ENCODE measurements around the gene GEMIN4. TPM values are rescaled to one million over a fixed set of nuclear protein-coding genes. Genes with fewer than 3 reads are reported as not detected.

The GEMIN4 gene
- total RNA-seq (2014; rRNA removed): 24.6 and 25.0 TPM in 2 replicates
- Bru-seq, nascent RNA: percentile 70 among the genes with signal in this experiment
- percentile 82 among the genes with signal in this experiment for BruChase-seq, experiment 1, labeled RNA remaining after a 6-hour chase
- percentile 82 among the genes with signal in this experiment for BruChase-seq, experiment 2, labeled RNA remaining after a 2-hour chase
- long read RNA-seq, full-length matches to known transcripts: 60 of 60 reads
- long read RNA-seq, partial matches to known transcripts: 0 of 60 reads
- long read RNA-seq, other reads (novel, unspliced or antisense): 0 of 60 reads

DNA sequence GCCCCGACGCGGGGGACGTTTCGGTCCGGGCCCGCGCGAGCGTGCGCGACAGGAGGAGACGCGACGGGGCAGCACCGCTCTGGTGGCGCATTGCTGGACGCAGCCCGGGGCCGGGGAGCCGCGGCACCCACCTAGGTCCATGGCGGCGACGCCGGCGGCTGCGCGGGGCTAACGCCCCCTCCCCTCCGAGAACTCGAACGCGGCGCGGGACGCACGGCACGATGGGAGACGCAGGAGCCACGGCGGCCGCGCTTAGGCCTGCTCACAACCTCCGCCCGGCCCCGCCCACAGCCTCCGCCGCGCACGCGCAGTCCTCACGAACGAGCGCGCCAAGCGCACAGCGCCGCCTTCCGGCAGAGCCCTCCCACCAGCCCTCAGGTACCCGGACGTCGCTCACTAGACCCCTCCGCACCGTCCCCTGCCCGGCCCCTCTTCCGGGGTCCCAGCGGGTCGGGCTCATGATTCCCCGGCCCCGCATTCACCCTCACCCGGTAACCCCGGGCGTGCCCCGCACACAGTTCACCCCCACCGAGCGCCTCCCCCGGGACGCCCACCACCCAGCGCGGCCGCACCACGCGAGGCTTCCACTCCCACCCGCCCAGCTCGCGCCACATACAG is at the start of gene GEMIN4:
Gene GEMIN4 (minus strand): TSS at position 263 of the 618 bp plus-strand sequence. CDS start 122 bp downstream, at position 141.
- H3K27me3 ChIP-seq (ENCODE audit: low read length): no peaks in the 10 kb centered on the region
- CTCF ChIA-PET: no interaction called here
- peaks cover 9% of the 10 kb centered on the region; the same call in 1 of the 2 replicates for H3K36me3 ChIP-seq (ENCODE audit: low read depth, low read length)
- H3F3A ChIP-seq (ENCODE audit: low read length, unreplicated experiment): no peaks in the 10 kb centered on the region
- POLR2A ChIA-PET (ENCODE audit: unreplicated experiment): no interaction called here
- intact Hi-C loops (cut with micrococcal nuclease): no loop called here
- peak within 1 kb of the TSS; percentile 43 for H3K27ac ChIP-seq (ENCODE audit: low read length)
- peaks cover 45% of the 10 kb centered on the region for H3K79me2 ChIP-seq (ENCODE audit: low read length)
- no peaks in the 10 kb centered on the region for H3K9me2 ChIP-seq (replicated peaks; ENCODE audit: low read length)
- ATAC-seq (peak; percentile 81), DNase-seq (peak; percentile 85)
- peak within 1 kb of the TSS; percentile 99 for H3K9ac ChIP-seq (ENCODE audit: low read length)
- peak within 1 kb of the TSS; percentile 93 for H2AFZ ChIP-seq (ENCODE audit: low read length)
- no peak for TF ChIP-seq EZH2 (IDR thresholded peaks at IDR 0.05; ENCODE audit: low read length, unreplicated experiment)
- TF ChIP-seq EZH2phosphoT487 (IDR thresholded peaks at IDR 0.05; ENCODE audit: borderline replicate concordance, low read length): no peak
- TF ChIP-seq, protein P1, sequence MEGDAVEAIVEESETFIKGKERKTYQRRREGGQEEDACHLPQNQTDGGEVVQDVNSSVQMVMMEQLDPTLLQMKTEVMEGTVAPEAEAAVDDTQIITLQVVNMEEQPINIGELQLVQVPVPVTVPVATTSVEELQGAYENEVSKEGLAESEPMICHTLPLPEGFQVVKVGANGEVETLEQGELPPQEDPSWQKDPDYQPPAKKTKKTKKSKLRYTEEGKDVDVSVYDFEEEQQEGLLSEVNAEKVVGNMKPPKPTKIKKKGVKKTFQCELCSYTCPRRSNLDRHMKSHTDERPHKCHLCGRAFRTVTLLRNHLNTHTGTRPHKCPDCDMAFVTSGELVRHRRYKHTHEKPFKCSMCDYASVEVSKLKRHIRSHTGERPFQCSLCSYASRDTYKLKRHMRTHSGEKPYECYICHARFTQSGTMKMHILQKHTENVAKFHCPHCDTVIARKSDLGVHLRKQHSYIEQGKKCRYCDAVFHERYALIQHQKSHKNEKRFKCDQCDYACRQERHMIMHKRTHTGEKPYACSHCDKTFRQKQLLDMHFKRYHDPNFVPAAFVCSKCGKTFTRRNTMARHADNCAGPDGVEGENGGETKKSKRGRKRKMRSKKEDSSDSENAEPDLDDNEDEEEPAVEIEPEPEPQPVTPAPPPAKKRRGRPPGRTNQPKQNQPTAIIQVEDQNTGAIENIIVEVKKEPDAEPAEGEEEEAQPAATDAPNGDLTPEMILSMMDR (conservative IDR thresholded peaks at IDR 0.05; ENCODE audit: low read depth, low read length): peak; percentile 73
- no peaks in the 10 kb centered on the region for H3K9me3 ChIP-seq (ENCODE audit: low read length)
- peak within 1 kb of the TSS; percentile 70 for H3K4me3 ChIP-seq (ENCODE audit: low read length)
- H3K4me1 ChIP-seq (ENCODE audit: insufficient read depth, low read length): peaks cover 19% of the 10 kb centered on the region
- peak within 1 kb of the TSS; percentile 88 for H3K4me2 ChIP-seq (ENCODE audit: low read length)
- no TSS peak for BruUV-seq (replicated peaks)
- H4K20me1 ChIP-seq (ENCODE audit: low read length): peaks cover 13% of the 10 kb centered on the region

DNA sequence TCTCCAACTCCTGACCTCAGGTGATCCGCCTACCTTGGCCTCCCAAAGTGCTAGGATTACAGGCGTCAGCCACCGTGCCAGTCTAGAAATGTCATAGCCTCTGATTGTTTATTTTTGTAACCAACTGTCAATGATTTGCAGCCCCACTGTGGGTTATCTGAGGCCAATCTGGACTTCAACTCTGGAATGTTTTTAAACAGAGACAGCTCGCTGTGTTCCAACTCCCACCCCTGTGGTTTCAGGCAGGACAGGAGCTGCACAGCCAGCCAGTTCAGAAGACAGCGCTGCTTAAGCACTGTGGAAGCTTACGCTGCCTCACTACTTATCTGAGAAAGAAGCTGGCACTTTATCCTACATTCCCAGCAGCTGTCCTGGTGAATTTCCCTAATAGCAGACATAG is 49.6 kb upstream of the GEMIN4 start:
- H3K4me2 ChIP-seq (ENCODE audit: low read length): no peak overlapping the region
- TF ChIP-seq EZH2phosphoT487 (IDR thresholded peaks at IDR 0.05; ENCODE audit: borderline replicate concordance, low read length) (no peak), EZH2 (IDR thresholded peaks at IDR 0.05; ENCODE audit: low read length, unreplicated experiment) (no peak)
- TF ChIP-seq, protein P1 (conservative IDR thresholded peaks at IDR 0.05; ENCODE audit: low read depth, low read length): no peak
- no peaks in the 10 kb centered on the region for H3K9me2 ChIP-seq (replicated peaks; ENCODE audit: low read length)
- no peak overlapping the region for H3K27ac ChIP-seq (ENCODE audit: low read length)
- no peak overlapping the region for H3K4me3 ChIP-seq (ENCODE audit: low read length)
- ChIA-PET POLR2A (ENCODE audit: unreplicated experiment) (no interaction called here), CTCF (no interaction called here)
- no peaks in the 10 kb centered on the region for H3K9me3 ChIP-seq (ENCODE audit: low read length)
- DNase-seq (no peak), ATAC-seq (no peak)
- H3K36me3 ChIP-seq (ENCODE audit: low read depth, low read length): no peaks in the 10 kb centered on the region
- H4K20me1 ChIP-seq (ENCODE audit: low read length): no peaks in the 10 kb centered on the region
- no peaks in the 10 kb centered on the region for H3K79me2 ChIP-seq (ENCODE audit: low read length)
- H3K4me1 ChIP-seq (ENCODE audit: insufficient read depth, low read length): no peaks in the 10 kb centered on the region
- H3K27me3 ChIP-seq (ENCODE audit: low read length): no peaks in the 10 kb centered on the region
- no TSS peak for BruUV-seq (replicated peaks)
- H3F3A ChIP-seq (ENCODE audit: low read length, unreplicated experiment): no peaks in the 10 kb centered on the region
- intact Hi-C loops (cut with micrococcal nuclease): no loop called here
- no peak overlapping the region for H3K9ac ChIP-seq (ENCODE audit: low read length)
- no peak overlapping the region for H2AFZ ChIP-seq (ENCODE audit: low read length)

All from PC-3 (cell line).